GM12892 (cell line): Measurements from ENCODE around the gene LRRC1.

Experiments
- POLR2A ChIP-seq: IDR thresholded peaks from 2 replicates; pipeline ENCODE4 v1.6.1; 2011; ENCODE audit warnings: low read depth, low read length, control low read depth
- POLR2AphosphoS5 ChIP-seq: IDR thresholded peaks from 2 replicates; pipeline ENCODE4 v1.6.1; 2011; ENCODE audit warnings: low read depth, low read length, control low read depth
- TAF1 ChIP-seq: IDR thresholded peaks from 2 replicates; pipeline ENCODE4 v1.6.1; 2011; ENCODE audit warnings: low read depth, mild to moderate bottlenecking, control low read depth, low read length, borderline replicate concordance

GRCh38 chr6:53922539-53922981 is 127.8 kb downstream of the LRRC1 start:
- no peak for TF ChIP-seq POLR2A
- no peak for TF ChIP-seq POLR2AphosphoS5
- no peak for TF ChIP-seq TAF1
